GM21390 (cell line): ENCODE measurements around the gene PRICKLE2.

Source experiments
- ATAC-seq: cut with Tn5 transposase; IDR thresholded peaks from one replicate; pipeline ENCODE4 v1.9.1; 2021; ENCODE audit not compliant: unreplicated experiment

Gene PRICKLE2

GRCh38 chr3:64191822-64192221, 33.4 kb downstream of the PRICKLE2 start:
- no peak for ATAC-seq

DNA sequence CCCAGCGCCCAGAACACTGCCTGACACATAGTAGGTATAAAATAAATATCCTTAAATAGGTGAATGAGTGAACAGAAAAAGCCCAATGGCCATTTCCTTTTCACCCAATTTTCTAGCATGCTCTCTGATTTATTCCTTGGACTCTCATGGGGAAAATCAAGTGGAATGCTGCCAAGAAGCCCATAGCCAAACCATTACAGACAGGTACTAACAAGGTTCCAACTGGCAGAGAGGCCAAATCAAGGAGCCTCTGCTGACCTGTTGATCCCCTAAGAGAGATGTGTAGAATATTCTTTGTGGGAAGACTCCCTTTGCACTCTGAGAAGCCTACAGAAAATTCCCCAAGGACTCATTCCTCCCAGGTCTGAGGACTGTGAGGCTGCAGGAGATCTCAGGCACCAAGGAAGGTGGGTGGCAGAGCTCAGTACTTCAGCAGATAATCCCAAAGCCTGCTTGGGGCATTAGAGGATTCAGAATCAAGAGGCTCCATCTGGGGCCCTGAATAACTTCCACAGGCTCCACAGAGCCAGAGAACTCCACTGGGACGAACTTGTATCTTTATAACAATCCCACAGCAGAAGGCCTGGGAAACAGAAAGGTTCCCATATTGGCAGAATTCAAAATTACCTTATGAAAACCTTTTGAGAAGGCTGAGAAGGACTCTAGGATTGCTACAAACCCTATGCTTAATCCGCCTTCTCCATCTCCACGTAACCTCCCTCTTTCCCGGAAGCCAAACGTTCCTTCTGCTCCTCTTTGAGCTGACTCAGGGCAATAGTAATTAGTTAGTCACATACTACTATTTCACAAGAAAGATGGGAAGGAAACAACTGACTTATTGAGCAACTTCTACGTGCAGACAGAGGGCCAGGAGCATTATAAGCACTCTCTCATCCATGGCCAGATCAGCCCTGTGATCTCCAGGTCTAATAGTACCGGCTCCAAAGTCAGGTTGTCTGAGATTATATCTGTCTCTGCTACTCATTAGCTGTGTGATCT, 34.5 kb downstream of the PRICKLE2 start:
- no peak for ATAC-seq

- ATAC-seq, result no peak
Observed at GRCh38 chr3:64188810-64189560, 36.3 kb downstream of the PRICKLE2 start.

- no peak for ATAC-seq
Observed at GRCh38 chr3:64187065-64187959, 38.0 kb downstream of the PRICKLE2 start.

- no peak for ATAC-seq
Observed at GRCh38 chr3:64186667-64187064, 38.6 kb downstream of the PRICKLE2 start.

DNA sequence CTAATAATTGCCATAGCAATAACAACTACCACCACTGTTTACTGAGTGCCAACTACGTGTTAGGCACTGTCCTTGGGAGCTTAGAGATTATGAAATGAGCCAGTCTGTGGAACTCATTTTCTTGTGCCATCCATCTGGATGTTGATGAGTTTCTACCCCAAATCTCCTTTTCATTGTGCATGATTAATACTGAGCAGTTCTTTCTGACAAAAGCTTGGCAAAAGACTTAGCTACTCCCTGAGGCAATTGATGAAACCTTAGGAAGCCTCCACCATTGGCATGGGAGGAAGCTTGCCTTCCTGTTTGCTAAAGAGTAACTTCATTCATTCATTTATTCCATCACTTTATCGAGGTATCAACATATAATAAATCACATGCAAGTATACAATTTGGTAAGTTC, 39.8 kb downstream of the PRICKLE2 start:
- no peak for ATAC-seq

DNA sequence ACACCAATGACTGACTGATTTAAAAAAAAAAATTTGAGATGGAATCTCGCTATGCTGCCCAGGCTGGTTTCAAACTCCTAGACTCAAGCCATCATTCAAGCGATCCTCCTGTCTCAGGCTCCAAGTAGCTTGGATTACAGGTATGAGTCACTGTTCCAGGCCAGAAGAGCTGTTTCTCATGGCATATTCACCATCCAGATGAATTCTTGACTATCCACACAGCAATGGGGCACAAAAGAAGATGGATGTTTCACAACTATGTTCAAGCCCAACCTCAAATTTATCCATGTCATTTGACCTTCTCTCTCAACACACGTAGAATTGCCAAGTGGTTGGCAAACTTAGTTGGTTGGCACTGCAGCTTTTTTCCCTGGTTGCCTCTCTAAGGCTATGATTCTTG, 40.6 kb downstream of the PRICKLE2 start:
- no peak for ATAC-seq

- no peak for ATAC-seq
Observed at GRCh38 chr3:64179860-64180259, 45.4 kb downstream of the PRICKLE2 start.

GRCh38 chr3:64179249-64179648, 46.0 kb downstream of the PRICKLE2 start:
- no peak for ATAC-seq

DNA sequence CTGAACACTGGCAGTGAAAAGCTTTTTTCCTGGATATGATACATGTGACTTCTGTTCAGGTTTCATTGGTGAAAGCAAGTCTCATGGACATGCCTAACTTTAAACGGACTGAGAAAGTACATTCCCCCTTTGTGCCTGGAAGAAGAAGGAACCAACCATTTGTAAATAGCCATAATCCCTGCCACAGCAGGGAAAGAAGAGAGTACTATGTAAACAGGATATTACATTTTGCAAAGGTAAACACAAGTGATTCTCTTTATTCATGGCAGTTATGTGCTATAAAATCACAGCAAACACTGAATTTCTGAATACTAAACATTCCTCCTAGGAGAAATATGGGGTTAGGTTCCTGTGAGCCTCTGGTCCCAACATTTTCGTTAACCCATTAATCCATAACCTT, 46.8 kb downstream of the PRICKLE2 start:
- no peak for ATAC-seq

GRCh38 chr3:64176461-64176996, 48.7 kb downstream of the PRICKLE2 start:
- ATAC-seq, result peak; percentile 81

DNA sequence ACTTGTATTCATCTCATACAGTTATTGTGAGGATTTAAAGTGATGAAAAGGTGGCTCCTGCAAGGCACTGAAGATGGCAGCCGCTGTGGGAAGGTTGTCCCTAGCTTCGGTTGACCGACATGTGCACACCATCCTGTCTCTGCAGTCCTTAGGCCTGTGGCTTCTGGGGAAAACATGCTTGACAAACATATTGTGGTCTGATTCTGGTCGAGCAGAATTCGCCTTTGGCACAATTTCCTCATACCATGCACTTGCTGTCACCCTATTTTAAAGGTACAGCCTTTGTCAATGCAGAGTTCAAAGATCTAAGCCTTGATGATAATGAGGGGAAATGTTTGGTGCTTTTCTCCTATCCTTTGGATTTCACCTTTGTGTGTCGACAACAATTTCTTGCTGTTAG, 50.9 kb downstream of the PRICKLE2 start:
- no peak for ATAC-seq

DNA sequence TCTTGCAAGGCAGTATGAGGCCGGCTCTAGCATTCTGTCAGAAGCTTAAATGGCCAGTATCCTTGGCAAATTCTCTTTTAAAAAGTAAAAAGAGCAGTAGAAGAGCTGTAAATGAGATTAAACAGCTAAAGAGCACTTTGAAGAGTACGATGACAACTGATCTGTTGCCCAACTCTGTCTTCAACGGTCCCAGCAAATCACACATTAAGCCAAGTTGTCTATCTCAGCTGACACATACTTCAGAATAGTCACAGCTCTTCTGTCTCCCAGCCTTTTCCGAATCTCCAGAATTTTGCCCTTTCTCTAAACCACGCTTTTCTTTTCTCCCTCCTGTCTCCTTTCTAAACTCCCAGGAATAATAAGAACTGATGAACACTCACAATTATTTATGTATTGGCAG, 51.7 kb downstream of the PRICKLE2 start:
- ATAC-seq, result no peak

DNA sequence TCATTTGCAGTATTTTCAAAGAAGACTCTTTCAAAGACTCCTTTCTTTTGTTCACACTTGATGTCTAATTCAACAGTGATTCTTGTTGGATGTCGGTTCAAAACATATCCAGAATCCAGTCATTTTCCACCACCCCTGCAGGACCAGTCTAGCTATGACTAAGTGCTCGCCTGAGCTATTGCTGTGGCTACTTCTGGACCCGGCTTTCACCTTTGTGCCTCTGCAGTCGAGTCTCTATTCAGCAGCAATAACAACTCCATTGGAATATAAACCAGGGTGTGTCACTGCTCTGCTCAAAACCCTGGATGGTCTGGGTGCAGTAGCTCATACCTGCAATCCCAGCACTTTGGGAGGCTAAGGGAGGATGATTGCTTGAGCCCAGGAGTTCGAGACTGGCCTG, 55.0 kb downstream of the PRICKLE2 start:
- no peak for ATAC-seq

GRCh38 chr3:64167868-64168267, 57.4 kb downstream of the PRICKLE2 start:
- no peak for ATAC-seq

- no peak for ATAC-seq
Observed at GRCh38 chr3:64167351-64167750, 57.9 kb downstream of the PRICKLE2 start.

GRCh38 chr3:64166584-64167162, 58.6 kb downstream of the PRICKLE2 start:
- ATAC-seq, result no peak

- no peak for ATAC-seq
Observed at GRCh38 chr3:64164349-64164748, 60.9 kb downstream of the PRICKLE2 start.

- peak; percentile 67 for ATAC-seq
Observed at GRCh38 chr3:64163755-64164148, 61.5 kb downstream of the PRICKLE2 start.

DNA sequence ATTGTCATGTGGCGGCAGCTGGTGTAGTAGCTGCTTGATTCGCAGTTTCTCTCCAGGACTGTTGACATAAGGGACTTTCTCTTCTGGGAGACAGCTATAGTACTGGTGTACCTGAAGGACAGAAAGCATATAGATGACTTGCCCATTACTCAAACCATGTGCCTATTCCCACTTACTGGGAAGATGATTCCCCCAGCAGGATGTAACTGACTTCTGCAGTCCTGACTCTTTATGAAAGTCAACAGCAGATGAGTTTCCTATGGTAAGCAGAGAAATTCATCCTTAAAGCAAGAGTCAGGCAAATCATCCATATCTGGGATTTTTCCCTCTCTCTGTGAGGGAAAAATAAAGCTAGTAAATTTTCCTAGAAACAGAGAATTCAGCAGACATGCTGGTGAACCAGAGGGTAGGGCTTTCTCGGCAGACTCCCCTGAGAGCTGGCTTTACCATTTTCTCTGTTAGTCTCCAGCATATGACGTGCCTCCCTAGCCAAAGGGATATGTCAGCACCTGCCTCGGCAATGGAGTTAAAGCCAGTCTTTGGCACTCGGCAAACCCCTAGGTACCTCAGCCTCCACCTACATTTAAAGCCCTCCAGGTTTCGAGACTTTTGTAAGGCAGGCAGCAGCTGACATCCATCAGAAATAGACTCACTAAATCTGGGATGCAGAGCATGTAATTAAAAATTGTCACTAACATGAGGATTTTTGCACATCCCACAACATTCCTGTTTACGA, 62.1 kb downstream of the PRICKLE2 start:
- peak; percentile 16 for ATAC-seq
